ENCODE measurements around the gene ZNF697.

ZNF697 gene

DNA sequence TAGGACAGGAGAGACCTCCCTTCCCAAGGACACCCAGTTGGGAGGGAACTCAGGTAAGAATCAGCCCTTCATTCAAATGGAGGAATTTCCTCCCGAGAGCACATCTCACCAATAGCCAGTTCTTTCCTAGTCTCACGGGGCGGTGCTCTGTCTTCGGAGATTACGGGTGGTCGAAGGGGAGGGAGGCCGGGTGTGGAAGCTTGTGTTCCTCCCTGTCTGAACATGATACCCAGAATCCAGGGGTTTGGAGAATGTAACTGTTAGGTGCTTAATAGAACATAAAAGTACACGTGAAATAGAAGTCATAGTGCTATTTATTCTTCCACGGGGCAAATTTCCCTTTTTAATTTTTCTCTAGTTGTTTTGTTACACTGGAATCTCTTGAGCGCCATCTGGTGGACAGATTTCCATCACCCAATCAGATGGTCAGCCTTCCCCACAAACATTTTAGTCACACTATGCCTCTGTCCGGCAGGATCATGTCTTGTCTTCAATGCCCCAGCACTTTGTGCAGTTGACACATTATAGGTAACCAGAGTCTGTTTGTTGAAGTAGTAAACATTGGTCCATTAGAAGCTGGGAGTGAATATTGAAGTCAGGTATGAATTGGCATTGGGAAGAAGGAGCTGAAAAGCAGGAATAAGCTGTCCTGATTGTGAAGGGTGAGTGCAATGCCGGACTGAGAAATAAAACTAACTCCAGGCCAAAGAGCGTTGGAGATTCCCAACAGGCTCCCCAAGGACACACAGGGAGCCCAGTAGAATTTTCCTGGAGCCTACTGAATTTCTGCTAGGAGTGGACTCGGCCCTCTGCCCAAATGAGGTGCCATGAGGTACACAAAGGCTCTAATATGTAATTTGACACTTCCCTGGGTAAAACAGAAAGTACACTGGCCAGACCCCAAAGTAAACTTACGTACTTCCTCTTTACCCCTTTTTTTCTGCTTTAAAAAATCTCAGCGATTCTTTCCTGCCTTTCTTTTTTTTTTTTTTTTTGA, 27.6 kb upstream of the ZNF697 start:
- H3K27me3 ChIP-seq (ENCODE audit: insufficient read depth, poor library complexity, severe bottlenecking), result no peaks in the 10 kb centered on the region
- peak overlapping the region; percentile 97 for H3K27ac ChIP-seq (ENCODE audit: poor library complexity, severe bottlenecking)
- ATAC-seq (ENCODE audit: low read depth) (peak; percentile 52), DNase-seq (ENCODE audit: low spot score) (peak; percentile 68)
- TF ChIP-seq, protein P1, sequence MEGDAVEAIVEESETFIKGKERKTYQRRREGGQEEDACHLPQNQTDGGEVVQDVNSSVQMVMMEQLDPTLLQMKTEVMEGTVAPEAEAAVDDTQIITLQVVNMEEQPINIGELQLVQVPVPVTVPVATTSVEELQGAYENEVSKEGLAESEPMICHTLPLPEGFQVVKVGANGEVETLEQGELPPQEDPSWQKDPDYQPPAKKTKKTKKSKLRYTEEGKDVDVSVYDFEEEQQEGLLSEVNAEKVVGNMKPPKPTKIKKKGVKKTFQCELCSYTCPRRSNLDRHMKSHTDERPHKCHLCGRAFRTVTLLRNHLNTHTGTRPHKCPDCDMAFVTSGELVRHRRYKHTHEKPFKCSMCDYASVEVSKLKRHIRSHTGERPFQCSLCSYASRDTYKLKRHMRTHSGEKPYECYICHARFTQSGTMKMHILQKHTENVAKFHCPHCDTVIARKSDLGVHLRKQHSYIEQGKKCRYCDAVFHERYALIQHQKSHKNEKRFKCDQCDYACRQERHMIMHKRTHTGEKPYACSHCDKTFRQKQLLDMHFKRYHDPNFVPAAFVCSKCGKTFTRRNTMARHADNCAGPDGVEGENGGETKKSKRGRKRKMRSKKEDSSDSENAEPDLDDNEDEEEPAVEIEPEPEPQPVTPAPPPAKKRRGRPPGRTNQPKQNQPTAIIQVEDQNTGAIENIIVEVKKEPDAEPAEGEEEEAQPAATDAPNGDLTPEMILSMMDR (IDR thresholded peaks at IDR 0.05; ENCODE audit: poor library complexity, severe bottlenecking), result peak; percentile 67
- H3K36me3 ChIP-seq (ENCODE audit: low read depth), result no peaks in the 10 kb centered on the region
- H3K9me3 ChIP-seq (ENCODE audit: severe bottlenecking), result no peaks in the 10 kb centered on the region
- peak overlapping the region; percentile 17 for H3K4me3 ChIP-seq (ENCODE audit: severe bottlenecking)
- H3K4me1 ChIP-seq (ENCODE audit: insufficient read depth, poor library complexity, severe bottlenecking), result peaks cover 31% of the 10 kb centered on the region

DNA sequence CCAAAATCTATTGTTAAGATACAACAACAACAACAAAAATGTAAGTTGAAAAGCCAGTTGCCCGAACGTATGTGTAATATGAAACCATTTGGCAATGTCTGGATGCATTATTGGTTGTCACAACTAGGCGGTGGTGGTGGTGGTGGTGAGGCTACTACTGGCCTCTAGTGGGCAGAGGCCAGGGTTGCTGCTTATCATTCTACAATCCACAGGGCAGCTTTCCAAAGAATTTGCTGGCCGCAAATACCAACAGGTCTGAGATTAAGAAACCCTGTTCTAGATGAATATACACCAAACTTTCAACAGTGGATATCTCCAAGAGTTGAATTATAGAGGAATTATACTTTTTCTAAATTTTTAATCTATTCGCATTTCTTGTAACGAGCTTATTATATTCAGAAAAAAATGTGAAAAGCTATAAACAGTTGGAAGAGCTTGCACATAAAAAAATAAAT, 26.8 kb upstream of the ZNF697 start:
- Histone ChIP-seq H3K27ac (ENCODE audit: poor library complexity, severe bottlenecking) (peak overlapping the region; percentile 97), H3K36me3 (ENCODE audit: low read depth) (no peaks in the 10 kb centered on the region), H3K4me1 (ENCODE audit: insufficient read depth, poor library complexity, severe bottlenecking) (peaks cover 31% of the 10 kb centered on the region), H3K9me3 (ENCODE audit: severe bottlenecking) (no peaks in the 10 kb centered on the region), H3K4me3 (ENCODE audit: severe bottlenecking) (peak overlapping the region; percentile 17), H3K27me3 (ENCODE audit: insufficient read depth, poor library complexity, severe bottlenecking) (no peaks in the 10 kb centered on the region)
- peak; percentile 86 for DNase-seq (ENCODE audit: low spot score)
- peak; percentile 60 for ATAC-seq (ENCODE audit: low read depth)
- TF ChIP-seq, protein P1 (IDR thresholded peaks at IDR 0.05; ENCODE audit: poor library complexity, severe bottlenecking), result peak; percentile 94

DNA sequence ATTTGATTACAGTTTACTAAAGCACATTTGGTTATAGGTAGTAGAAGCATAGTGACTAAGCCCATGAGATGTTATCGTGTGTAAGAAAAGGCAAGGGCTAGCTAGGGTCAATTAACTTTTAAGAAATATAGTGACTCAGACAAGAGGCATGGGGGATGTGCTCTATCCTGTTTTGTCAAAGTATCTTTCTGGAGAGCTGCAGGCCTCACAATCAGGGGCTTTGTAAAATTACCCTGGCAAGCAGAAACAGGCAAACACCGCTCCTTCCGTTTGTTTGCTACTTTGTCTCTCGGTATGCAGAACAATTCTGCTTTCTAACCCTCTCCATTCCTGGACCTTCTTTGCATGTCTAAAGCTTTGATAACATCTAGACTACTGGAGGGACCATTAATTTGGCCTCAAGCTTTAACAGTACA, 26.1 kb upstream of the ZNF697 start:
- peak overlapping the region; percentile 97 for H3K27ac ChIP-seq (ENCODE audit: poor library complexity, severe bottlenecking)
- H3K4me1 ChIP-seq (ENCODE audit: insufficient read depth, poor library complexity, severe bottlenecking), result peaks cover 31% of the 10 kb centered on the region
- H3K9me3 ChIP-seq (ENCODE audit: severe bottlenecking), result no peaks in the 10 kb centered on the region
- H3K4me3 ChIP-seq (ENCODE audit: severe bottlenecking), result no peak overlapping the region
- H3K27me3 ChIP-seq (ENCODE audit: insufficient read depth, poor library complexity, severe bottlenecking), result no peaks in the 10 kb centered on the region
- no peak for DNase-seq (ENCODE audit: low spot score)
- peak; percentile 83 for ATAC-seq (ENCODE audit: low read depth)
- no peaks in the 10 kb centered on the region for H3K36me3 ChIP-seq (ENCODE audit: low read depth)
- TF ChIP-seq, protein P1 (IDR thresholded peaks at IDR 0.05; ENCODE audit: poor library complexity, severe bottlenecking), result no peak

DNA sequence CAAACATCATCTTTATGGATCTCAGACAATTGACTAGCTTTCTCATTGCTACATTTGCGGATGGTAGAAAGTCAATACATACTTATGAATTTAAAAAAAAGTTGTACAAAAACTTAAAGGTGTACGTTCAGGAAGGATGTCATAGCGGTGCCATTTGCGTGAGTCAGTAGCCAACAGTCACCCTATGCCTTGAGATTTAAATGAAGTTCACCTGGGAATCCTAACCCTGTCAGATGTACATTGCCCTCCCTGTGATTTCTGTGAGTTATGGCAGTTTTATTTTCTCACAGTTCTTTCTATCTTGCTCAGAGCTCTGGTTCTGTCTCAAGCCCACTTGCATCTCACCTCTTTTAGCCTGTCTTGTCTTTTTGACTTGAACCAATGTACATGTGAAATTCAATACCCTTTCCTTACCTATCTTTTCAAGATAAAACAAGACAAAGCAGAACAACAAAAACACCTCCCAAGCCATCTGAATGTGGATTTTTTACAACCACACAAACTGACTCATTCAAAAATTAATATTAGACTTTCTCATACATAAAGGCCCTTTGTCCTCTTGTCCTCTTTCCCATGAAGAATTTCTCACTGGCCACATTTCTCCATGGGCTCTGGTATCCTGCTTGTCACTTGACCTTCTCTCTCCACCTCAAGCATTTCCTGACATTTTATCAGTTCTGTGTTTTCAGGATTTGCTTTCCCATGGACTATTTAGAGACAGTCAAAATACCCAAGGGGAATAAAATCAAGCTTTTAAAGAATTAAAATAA, 25.3 kb upstream of the ZNF697 start:
- ATAC-seq (ENCODE audit: low read depth), result peak; percentile 18; the same call in 1 of the 3 replicates

More for the DNA sequence above, 25.3 kb upstream of the ZNF697 start:
- Histone ChIP-seq H3K9me3 (ENCODE audit: severe bottlenecking) (no peaks in the 10 kb centered on the region), H3K4me1 (ENCODE audit: insufficient read depth, poor library complexity, severe bottlenecking) (peaks cover 31% of the 10 kb centered on the region), H3K27ac (ENCODE audit: poor library complexity, severe bottlenecking) (peak overlapping the region; percentile 97), H3K27me3 (ENCODE audit: insufficient read depth, poor library complexity, severe bottlenecking) (no peaks in the 10 kb centered on the region), H3K4me3 (ENCODE audit: severe bottlenecking) (no peak overlapping the region), H3K36me3 (ENCODE audit: low read depth) (no peaks in the 10 kb centered on the region)
- TF ChIP-seq, protein P1 (IDR thresholded peaks at IDR 0.05; ENCODE audit: poor library complexity, severe bottlenecking), result no peak
- no peak for DNase-seq (ENCODE audit: low spot score)

Measured in RWPE2 (cell line).